Mucosa of descending colon (tissue), 3 donors: ENCODE data around the gene METTL17. TPM values are rescaled to one million over a fixed set of nuclear protein-coding genes. Genes with fewer than 3 reads are reported as not detected.
A peak's percentile ranks its signal among the peaks of the same experiment; 100 is the strongest.
"Not testable (repeated sequence)": the region's sequence is repeated elsewhere in the genome, so short reads cannot be mapped to it uniquely, and the experiment has no call there.

ENCODE experiments used
- ATAC-seq: fragments of 200-7000 bp; cut with Tn5 transposase; one replicate; pipeline ENCODE4 v1.9.1; 2020; ENCODE audit warnings: mild to moderate bottlenecking, moderate library complexity
- DNase-seq, 3 donors: peaks; one replicate each; pipeline ENCODE4 v3.0.0-alpha.2; 2020
- H3K36me3 ChIP-seq: fragments of 200-600 bp; one replicate; pipeline ENCODE4 v1.8.0; 2021; ENCODE audit warnings: low read depth, mild to moderate bottlenecking
- H3K4me1 ChIP-seq: fragments of 200-600 bp; one replicate; pipeline ENCODE4 v1.8.0; 2021; ENCODE audit warnings: low read depth, mild to moderate bottlenecking
- H3K4me3 ChIP-seq: fragments of 200-600 bp; one replicate; pipeline ENCODE4 v1.8.0; 2021; ENCODE audit warnings: mild to moderate bottlenecking
- H3K9me3 ChIP-seq: fragments of 200-600 bp; one replicate; pipeline ENCODE4 v1.8.0; 2021; ENCODE audit warnings: mild to moderate bottlenecking
- CTCF ChIP-seq: fragments of 200-600 bp; IDR thresholded peaks from one replicate; pipeline ENCODE4 v1.8.0; 2022; ENCODE audit warnings: antibody characterized with exemption, mild to moderate bottlenecking
- intact Hi-C, 2 donors: fragments of 100-400 bp; cut with DNase I in 1 of 2; cut with micrococcal nuclease in 1 of 2; formaldehyde crosslinking; loops; one replicate each; pipeline versions ENCODE4 v1.11.0 to v1.11.1; 2022; cut with DNase I, micrococcal nuclease
- long read RNA-seq, 2 donors: library from polyadenylated mRNA; unstranded; transcript quantifications; one replicate each; pipeline ENCODE4 v2.0.0, GENCODE V29; 2019 to 2021
- total RNA-seq, 3 donors: library from RNA; stranded (reverse); fragmentation: NEBNext Ultra II Directional in 2 of 3; extraction: Animal tissue kit (Norgen Biotek cat#: 25700) in 2 of 3; gene quantifications; one replicate each; pipeline versions ENCODE4 v1.2.1 to v1.2.4, GENCODE V29; 2021 to 2023
- donor health status: DM: no; HTN: no; CAD: no; lungs with moderate emphysema.
- donor health status: DM: no; HTN: no; CAD: no.
- donor health status: DM: no; HTN: yes; CAD: no.

The METTL17 gene, protein sequence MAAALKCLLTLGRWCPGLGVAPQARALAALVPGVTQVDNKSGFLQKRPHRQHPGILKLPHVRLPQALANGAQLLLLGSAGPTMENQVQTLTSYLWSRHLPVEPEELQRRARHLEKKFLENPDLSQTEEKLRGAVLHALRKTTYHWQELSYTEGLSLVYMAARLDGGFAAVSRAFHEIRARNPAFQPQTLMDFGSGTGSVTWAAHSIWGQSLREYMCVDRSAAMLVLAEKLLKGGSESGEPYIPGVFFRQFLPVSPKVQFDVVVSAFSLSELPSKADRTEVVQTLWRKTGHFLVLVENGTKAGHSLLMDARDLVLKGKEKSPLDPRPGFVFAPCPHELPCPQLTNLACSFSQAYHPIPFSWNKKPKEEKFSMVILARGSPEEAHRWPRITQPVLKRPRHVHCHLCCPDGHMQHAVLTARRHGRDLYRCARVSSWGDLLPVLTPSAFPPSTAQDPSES
- 10 to 100 TPM; 61.1 to 87.3 (median 73.1) TPM for total RNA-seq
- long read RNA-seq, donor 1, transcript METTL17-201 (14 exons, 1,749 nt): major isoform, 17 of 66 reads
- long read RNA-seq, donor 1, transcript METTL17-216 (13 exons, 1,605 nt): minor isoform, 9 of 66 reads
- long read RNA-seq, donor 1, transcript METTL17-202 (13 exons, 1,586 nt): minor isoform, 6 of 66 reads
- long read RNA-seq, donor 1, partial matches to known transcripts: 3 of 66 reads
- long read RNA-seq, donor 1, other reads (novel, unspliced or antisense): 26 of 66 reads
- long read RNA-seq, donor 2, transcript METTL17-201 (14 exons, 1,749 nt): major isoform, 26 of 62 reads
- long read RNA-seq, donor 2, transcript METTL17-202 (13 exons, 1,586 nt): minor isoform, 12 of 62 reads
- long read RNA-seq, donor 2, transcript METTL17-216 (13 exons, 1,605 nt): minor isoform, 7 of 62 reads
- long read RNA-seq, donor 2, partial matches to known transcripts: 4 of 62 reads
- long read RNA-seq, donor 2, other reads (novel, unspliced or antisense): 8 of 62 reads

GRCh38 chr14:20989787-20990600 lies at the start of gene METTL17:
TSS of gene METTL17 (plus strand) at chr14:20989980. CDS start at chr14:20990003, 23 bp downstream.
- peaks cover 4% of the 10 kb centered on the region for H3K36me3 ChIP-seq
- peak; percentile 91 to 93 (median 93) for DNase-seq
- H3K9me3 ChIP-seq: no peaks in the 10 kb centered on the region
- intact Hi-C loops: no loop called here
- TF ChIP-seq CTCF: no peak
- peak; percentile 96 for ATAC-seq
- peaks cover 15% of the 10 kb centered on the region for H3K4me1 ChIP-seq
- peak within 1 kb of the TSS; percentile 48 for H3K4me3 ChIP-seq

DNA sequence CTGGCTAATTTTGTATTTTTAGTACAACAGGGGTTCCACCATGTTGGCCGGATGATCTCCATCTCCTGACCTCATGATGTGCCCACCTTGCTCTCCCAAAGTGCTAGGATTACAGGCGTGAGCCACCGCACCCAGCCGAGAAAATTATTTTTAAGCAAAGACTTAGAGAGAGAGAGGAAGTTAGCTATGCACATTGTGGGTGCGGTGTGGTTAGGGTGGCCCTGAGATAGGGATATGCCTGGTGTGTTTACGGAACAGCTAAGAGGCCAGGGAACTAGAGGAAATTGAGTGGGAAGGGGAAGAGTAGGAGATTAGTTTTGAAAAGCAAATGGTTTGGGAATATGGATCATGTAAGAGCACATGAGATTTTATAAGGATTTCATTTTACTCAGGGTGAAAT lies 44.6 kb upstream of the METTL17 start:
- H3K4me3 ChIP-seq, intact Hi-C loops, H3K36me3 ChIP-seq, H3K4me1 ChIP-seq, H3K9me3 ChIP-seq, ATAC-seq: not testable (repeated sequence)
- peak in 1 of 3 donors; percentile 11 for DNase-seq

DNA sequence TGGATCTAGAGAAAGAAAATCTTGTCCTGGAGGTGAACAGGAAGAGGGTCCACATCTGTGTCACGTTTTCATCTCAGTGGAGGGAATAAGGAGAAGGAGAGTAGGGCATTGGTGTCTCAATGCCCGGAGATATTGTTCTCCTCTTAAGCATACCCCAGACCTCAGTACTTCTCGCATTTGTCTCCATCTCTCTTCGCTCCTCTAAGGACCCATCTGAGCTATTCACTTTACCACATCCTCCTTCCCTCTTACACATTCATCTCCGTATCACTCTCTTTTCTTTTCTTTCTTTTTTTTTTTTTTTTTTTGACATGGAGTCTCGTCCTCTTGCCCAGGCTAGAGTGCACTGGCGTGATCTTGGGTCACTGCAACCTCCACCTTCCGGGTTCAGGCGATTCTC lies 43.1 kb upstream of the METTL17 start:
- DNase-seq, intact Hi-C loops, H3K36me3 ChIP-seq, H3K4me1 ChIP-seq, H3K4me3 ChIP-seq, ATAC-seq, H3K9me3 ChIP-seq: not testable (repeated sequence)

DNA sequence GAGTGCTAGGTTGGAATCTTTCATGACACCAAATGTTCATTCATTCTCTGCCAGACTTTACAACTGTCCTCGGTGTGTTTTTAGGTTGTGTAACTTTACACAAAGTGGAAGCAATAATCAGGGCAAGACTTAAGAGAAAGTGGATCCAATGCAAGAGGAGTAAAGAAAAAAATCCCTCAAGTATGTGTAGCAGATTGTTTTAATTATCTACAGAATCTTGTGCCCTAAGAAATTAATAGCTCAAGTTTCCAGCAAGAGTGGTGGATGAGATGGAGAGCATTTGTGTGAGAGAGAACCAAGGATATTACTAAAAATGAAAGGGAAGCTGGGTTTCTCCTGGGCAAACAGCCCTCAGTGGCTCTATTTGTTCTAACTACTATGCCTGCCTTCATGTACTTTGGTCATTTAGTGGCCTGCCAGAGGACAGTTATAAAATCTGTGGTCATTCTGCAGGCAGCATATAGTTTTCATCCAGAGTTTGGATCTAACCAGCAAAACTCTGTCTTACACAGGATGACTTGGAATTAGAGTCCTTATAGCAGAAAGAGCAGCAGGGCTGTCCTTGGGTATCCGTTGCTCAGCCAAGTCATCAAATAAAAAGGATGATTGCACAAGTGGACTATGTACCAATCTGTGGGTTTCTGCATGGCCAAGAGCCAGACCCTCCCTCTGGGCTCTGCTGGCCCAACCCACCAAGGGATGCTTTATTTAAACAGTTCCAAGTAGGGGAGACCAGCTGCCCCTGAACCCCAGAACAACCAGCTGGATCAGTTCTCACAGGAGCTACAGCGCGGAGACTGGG lies 34.8 kb upstream of the METTL17 start, which contains the start of gene RNASE2:
Gene RNASE2, plus strand, starts transcription at position 752 of the 802 bp plus-strand sequence. CDS start 285 bp downstream, outside the sequence.
- peak; percentile 49 for ATAC-seq
- H3K4me3 ChIP-seq, H3K4me1 ChIP-seq, intact Hi-C loops, DNase-seq, H3K36me3 ChIP-seq, H3K9me3 ChIP-seq: not testable (repeated sequence)

- ATAC-seq: peak; percentile 17
- intact Hi-C loops: not testable (repeated sequence)
Measured at GRCh38 chr14:20955538-20955873, 34.3 kb upstream of the METTL17 start.

DNA sequence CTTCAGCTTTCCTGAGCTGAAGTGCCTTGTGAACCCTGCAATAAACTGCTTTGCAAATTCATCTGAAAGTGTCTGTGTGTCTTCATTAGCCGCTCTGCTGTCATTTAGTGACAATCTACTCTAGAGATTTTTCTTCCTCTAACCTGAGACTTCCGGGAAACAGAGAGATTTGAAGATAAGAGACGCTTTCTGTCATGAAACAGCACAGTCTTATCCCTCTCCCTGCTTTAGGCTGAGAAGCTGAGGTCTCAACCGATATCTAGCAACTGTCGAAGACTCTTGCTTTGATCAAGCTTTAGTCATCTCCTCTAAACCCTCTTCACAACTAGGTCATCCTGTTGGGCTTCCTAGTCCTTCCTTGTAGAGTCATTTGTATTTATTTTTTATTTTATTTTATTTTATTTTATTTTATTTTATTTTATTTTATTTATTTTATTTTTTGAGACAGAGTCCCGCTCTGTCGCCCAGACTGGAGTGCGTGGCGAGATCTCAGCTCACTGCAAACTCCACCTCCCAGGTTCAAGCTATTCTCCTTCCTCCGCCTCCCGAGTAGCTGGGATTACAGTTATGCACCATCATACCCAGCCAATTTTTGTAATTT lies 33.3 kb upstream of the METTL17 start:
- DNase-seq: no peak
- Histone ChIP-seq H3K36me3 (no peaks in the 10 kb centered on the region), H3K4me1 (no peaks in the 10 kb centered on the region), H3K9me3 (no peaks in the 10 kb centered on the region), H3K4me3 (no peak overlapping the region)
- no peak for TF ChIP-seq CTCF
- intact Hi-C loops: no loop called here
- ATAC-seq: no peak

More at GRCh38 chr14:20955538-20955873, 34.3 kb upstream of the METTL17 start:
- not testable (repeated sequence) for DNase-seq, H3K9me3 ChIP-seq, H3K36me3 ChIP-seq, H3K4me1 ChIP-seq, H3K4me3 ChIP-seq

DNA sequence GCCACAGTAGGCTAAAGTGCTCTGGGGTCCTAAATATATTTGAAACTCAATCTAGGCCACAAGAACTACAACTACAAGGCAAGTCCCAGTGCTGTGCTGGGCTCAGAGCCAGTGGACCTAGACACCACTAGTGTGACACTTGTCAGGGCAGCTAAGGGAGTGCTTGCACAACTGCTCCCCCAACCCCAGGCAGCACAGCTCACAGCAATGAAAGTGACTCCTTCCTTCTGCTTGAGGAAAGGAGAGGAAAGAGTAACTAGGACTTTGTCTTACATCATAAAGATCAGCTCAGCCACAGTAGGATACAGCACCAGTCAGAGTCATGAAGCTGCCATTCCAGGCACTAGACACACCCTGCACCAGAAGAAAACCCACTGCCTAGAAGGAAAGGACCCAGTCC lies 30.8 kb upstream of the METTL17 start:
- H3K4me3 ChIP-seq, intact Hi-C loops, H3K4me1 ChIP-seq, DNase-seq, H3K36me3 ChIP-seq, H3K9me3 ChIP-seq: not testable (repeated sequence)
- ATAC-seq: peak; percentile 70
